ENCODE results near the gene CMTM4. TPM values are rescaled to one million over a fixed set of nuclear protein-coding genes. Genes with fewer than 3 reads are reported as not detected.

Gene CMTM4
- total RNA-seq, 4 donors from 2014 or later = 14.2 to 22.7 (median 19.6) TPM

- no peak for TF ChIP-seq CTCF (IDR thresholded peaks at IDR 0.05)
- no peak for TF ChIP-seq POLR2A (IDR thresholded peaks at IDR 0.05)
- no peak for TF ChIP-seq EP300 (IDR thresholded peaks at IDR 0.05)
- peaks cover 0 to 8% (median 0%) of the 10 kb centered on the region in 4 donors for H3K9me3 ChIP-seq
- H3K27me3 ChIP-seq = no peaks in the 10 kb centered on the region
- H3K4me1 ChIP-seq = peaks cover 0 to 21% (median 5%) of the 10 kb centered on the region in 4 donors
- WGBS, 2 donors = 87 to 90% methylated on average over 4 of the region's 4 CpGs
- no peak for DNase-seq (ENCODE audit: low spot score in 2 of 2)
- H3K27ac ChIP-seq = no peak overlapping the region
- no peaks in the 10 kb centered on the region for H3K36me3 ChIP-seq
- no peak overlapping the region for H3K4me3 ChIP-seq
Measured at GRCh38 chr16:66591018-66591417, 105.5 kb downstream of the CMTM4 start.

- Histone ChIP-seq H3K4me3 (peak overlapping the region in 1 of 4 donors; percentile 1), H3K9me3 (peaks cover 0 to 8% (median 0%) of the 10 kb centered on the region in 4 donors), H3K4me1 (peaks cover 0 to 21% (median 5%) of the 10 kb centered on the region in 4 donors), H3K27ac (no peak overlapping the region), H3K36me3 (no peaks in the 10 kb centered on the region), H3K27me3 (no peaks in the 10 kb centered on the region)
- DNase-seq (ENCODE audit: low spot score in 2 of 2) = no peak
- TF ChIP-seq EP300 (IDR thresholded peaks at IDR 0.05) (no peak), POLR2A (IDR thresholded peaks at IDR 0.05) (no peak), CTCF (IDR thresholded peaks at IDR 0.05) (no peak)
- WGBS, 2 donors = 70 to 78% methylated on average over 8 of the region's 8 CpGs
Measured at GRCh38 chr16:66590322-66590721, 106.2 kb downstream of the CMTM4 start.

- WGBS, 2 donors = 90% methylated on average over 7 to 8 of the region's 8 CpGs
- no peak for TF ChIP-seq POLR2A (IDR thresholded peaks at IDR 0.05)
- TF ChIP-seq CTCF (IDR thresholded peaks at IDR 0.05) = peak; percentile 45 to 72 (median 62)
- Histone ChIP-seq H3K9me3 (peaks cover 0 to 6% (median 0%) of the 10 kb centered on the region in 4 donors), H3K4me3 (no peak overlapping the region), H3K27ac (no peak overlapping the region), H3K27me3 (no peaks in the 10 kb centered on the region), H3K4me1 (peaks cover 0 to 21% (median 5%) of the 10 kb centered on the region in 4 donors), H3K36me3 (no peaks in the 10 kb centered on the region)
- DNase-seq (ENCODE audit: low spot score in 2 of 2) = peak in 1 of 2 donors; percentile 36
Measured at GRCh38 chr16:66588981-66589713, 107.4 kb downstream of the CMTM4 start.

GRCh38 chr16:66587881-66588600, 108.5 kb downstream of the CMTM4 start:
- Histone ChIP-seq H3K4me1 (peaks cover 0 to 21% (median 5%) of the 10 kb centered on the region in 4 donors), H3K27me3 (no peaks in the 10 kb centered on the region), H3K4me3 (no peak overlapping the region), H3K9me3 (no peaks in the 10 kb centered on the region), H3K36me3 (no peaks in the 10 kb centered on the region), H3K27ac (peak overlapping the region in 1 of 4 donors; percentile 8)
- WGBS, 2 donors = 55 to 66% methylated on average over 7 of the region's 7 CpGs
- TF ChIP-seq EP300 (IDR thresholded peaks at IDR 0.05) = no peak
- TF ChIP-seq CTCF (IDR thresholded peaks at IDR 0.05) = no peak
- TF ChIP-seq POLR2A (IDR thresholded peaks at IDR 0.05) = no peak
- no peak for DNase-seq (ENCODE audit: low spot score in 2 of 2)

Measured in tibial nerve (tissue), 4 donors.